Mucosa of gallbladder (tissue), 1 donor: Measurements from ENCODE around the gene DTX2. TPM values are rescaled to one million over a fixed set of nuclear protein-coding genes. Genes with fewer than 3 reads are reported as not detected.
"Not testable (repeated sequence)": the region's sequence is repeated elsewhere in the genome, so short reads cannot be mapped to it uniquely, and the experiment has no call there.

Experiments
- DNase-seq: peaks from one replicate; pipeline ENCODE4 v3.0.0-alpha.2; 2020; ENCODE audit warnings: low spot score
- total RNA-seq: library from RNA; stranded (reverse); gene quantifications from one replicate; pipeline ENCODE4 v1.2.1, GENCODE V29; 2021
- donor health status: DM: no; HTN: no; CAD: no.

Gene DTX2
- total RNA-seq, 1 donor from 2014 or later = 47.4 TPM

- DNase-seq = not testable (repeated sequence)
Measured at GRCh38 chr7:76443846-76444245, 17.7 kb upstream of the DTX2 start.

GRCh38 chr7:76445577-76446008, 15.9 kb upstream of the DTX2 start:
- peak; percentile 64 for DNase-seq

- not testable (repeated sequence) for DNase-seq
Measured at GRCh38 chr7:76457017-76457416, 4.5 kb upstream of the DTX2 start.

- DNase-seq = peak; percentile 70
Measured at GRCh38 chr7:76458504-76458903, 3.0 kb upstream of the DTX2 start.

GRCh38 chr7:76460767-76461166, 742 bp upstream of the DTX2 start:
- DNase-seq = not testable (repeated sequence)

- DNase-seq = not testable (repeated sequence)
Measured at GRCh38 chr7:76462271-76462882, 868 bp downstream of the DTX2 start.

- DNase-seq = not testable (repeated sequence)
Measured at GRCh38 chr7:76464959-76465358, 3.5 kb downstream of the DTX2 start.

- not testable (repeated sequence) for DNase-seq
Measured at GRCh38 chr7:76465950-76466349, 4.4 kb downstream of the DTX2 start.

- DNase-seq = peak; percentile 62
Measured at GRCh38 chr7:76467743-76468404, 6.4 kb downstream of the DTX2 start.

- not testable (repeated sequence) for DNase-seq
Measured at GRCh38 chr7:76471556-76472221, 10.2 kb downstream of the DTX2 start.

- not testable (repeated sequence) for DNase-seq
Measured at GRCh38 chr7:76473097-76473496, 11.6 kb downstream of the DTX2 start.

- DNase-seq = not testable (repeated sequence)
Measured at GRCh38 chr7:76476280-76476679, 14.8 kb downstream of the DTX2 start.

GRCh38 chr7:76476742-76477474, 15.4 kb downstream of the DTX2 start:
- not testable (repeated sequence) for DNase-seq

- not testable (repeated sequence) for DNase-seq
Measured at GRCh38 chr7:76479628-76480027, 18.1 kb downstream of the DTX2 start.

GRCh38 chr7:76480403-76481253, 19.1 kb downstream of the DTX2 start:
- not testable (repeated sequence) for DNase-seq

GRCh38 chr7:76482660-76483059, 21.2 kb downstream of the DTX2 start:
- not testable (repeated sequence) for DNase-seq

GRCh38 chr7:76483081-76483480, 21.6 kb downstream of the DTX2 start:
- not testable (repeated sequence) for DNase-seq

- not testable (repeated sequence) for DNase-seq
Measured at GRCh38 chr7:76484456-76484855, 22.9 kb downstream of the DTX2 start.

- not testable (repeated sequence) for DNase-seq
Measured at GRCh38 chr7:76485822-76486610, 24.5 kb downstream of the DTX2 start.

- DNase-seq = not testable (repeated sequence)
Measured at GRCh38 chr7:76486618-76487017, 25.1 kb downstream of the DTX2 start.
